Left kidney (tissue), 2 donors: ENCODE measurements around the gene SNX9. TPM values are rescaled to one million over a fixed set of nuclear protein-coding genes. Genes with fewer than 3 reads are reported as not detected.

ENCODE experiments used
- DNase-seq: peaks from one replicate; pipeline ENCODE4 v3.0.0-alpha.2; 2013
- polyA plus RNA-seq: library from polyadenylated mRNA; unstranded; fragments of 120-200 nt; gene quantifications from one replicate; pipeline ENCODE4 v1.2.1, GENCODE V29; 2013; ENCODE audit not compliant: insufficient read length

Gene SNX9
- polyA plus RNA-seq, 1 donor: 39.7 TPM

- DNase-seq: no peak
Measured at GRCh38 chr6:157800420-157801237, 22.4 kb upstream of the SNX9 start.

- DNase-seq: no peak
Measured at GRCh38 chr6:157804448-157805327, 18.4 kb upstream of the SNX9 start.

- DNase-seq: no peak
Measured at GRCh38 chr6:157806131-157806855, 16.8 kb upstream of the SNX9 start.

GRCh38 chr6:157806856-157807215, 16.2 kb upstream of the SNX9 start:
- no peak for DNase-seq

- DNase-seq: no peak
Measured at GRCh38 chr6:157808405-157808950, 14.6 kb upstream of the SNX9 start.

- DNase-seq: no peak
Measured at GRCh38 chr6:157809613-157810012, 13.4 kb upstream of the SNX9 start.

GRCh38 chr6:157811137-157811475, 11.9 kb upstream of the SNX9 start:
- DNase-seq: no peak

- no peak for DNase-seq
Measured at GRCh38 chr6:157811476-157812173, 11.4 kb upstream of the SNX9 start.

- DNase-seq: no peak
Measured at GRCh38 chr6:157812425-157813171, 10.4 kb upstream of the SNX9 start.

GRCh38 chr6:157813191-157813590, 9.9 kb upstream of the SNX9 start:
- DNase-seq: no peak

GRCh38 chr6:157813750-157814455, 9.1 kb upstream of the SNX9 start:
- DNase-seq: no peak

GRCh38 chr6:157814883-157815282, 8.2 kb upstream of the SNX9 start:
- no peak for DNase-seq

GRCh38 chr6:157821342-157822033, 1.6 kb upstream of the SNX9 start:
- DNase-seq: no peak

GRCh38 chr6:157822245-157823000, 623 bp upstream of the SNX9 start:
- DNase-seq: no peak

GRCh38 chr6:157823528-157824370, 703 bp downstream of the SNX9 start:
- peak; percentile 65 for DNase-seq

GRCh38 chr6:157825243-157825904, 2.3 kb downstream of the SNX9 start:
- no peak for DNase-seq

- DNase-seq: no peak
Measured at GRCh38 chr6:157830354-157831017, 7.4 kb downstream of the SNX9 start.
